Choroid plexus epithelial cell (primary cell): ENCODE measurements around the gene THSD7B.

Experiments used
- DNase-seq: peaks from one replicate; pipeline ENCODE4 v3.0.0-alpha.2; 2010; ENCODE audit warnings: low read depth
- H3K4me3 ChIP-seq: 2 replicates; pipeline ENCODE4 v1.5.1; 2011; ENCODE audit warnings: low read depth, mild to moderate bottlenecking, control low read depth, low read length, moderate library complexity
- CTCF ChIP-seq: conservative IDR thresholded peaks from 2 replicates; pipeline ENCODE4 v1.5.1; 2011; ENCODE audit warnings: low read depth, mild to moderate bottlenecking, control low read depth, inconsistent platforms, low read length, moderate library complexity

THSD7B gene

DNA sequence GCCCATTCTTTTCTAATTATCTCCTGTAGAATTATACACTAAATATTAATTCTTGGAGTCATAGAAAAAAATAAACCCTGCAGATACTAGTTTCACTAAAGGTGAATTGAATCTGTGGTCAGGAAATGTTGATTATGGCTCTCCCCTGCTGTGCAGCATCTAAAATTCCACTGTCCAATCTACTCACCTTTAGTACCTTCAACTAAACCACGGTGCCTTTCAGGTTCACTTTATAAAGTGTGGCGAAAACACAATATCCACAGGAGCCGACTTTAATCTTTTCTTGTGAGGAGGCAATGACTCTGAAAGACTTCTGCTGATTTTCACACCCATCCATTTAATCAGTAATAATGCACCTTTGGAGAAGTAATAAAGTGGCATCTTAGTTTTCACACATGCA is 402.3 kb downstream of the THSD7B start:
- DNase-seq = no peak
- H3K4me3 ChIP-seq = no peak overlapping the region
- TF ChIP-seq CTCF = no peak

DNA sequence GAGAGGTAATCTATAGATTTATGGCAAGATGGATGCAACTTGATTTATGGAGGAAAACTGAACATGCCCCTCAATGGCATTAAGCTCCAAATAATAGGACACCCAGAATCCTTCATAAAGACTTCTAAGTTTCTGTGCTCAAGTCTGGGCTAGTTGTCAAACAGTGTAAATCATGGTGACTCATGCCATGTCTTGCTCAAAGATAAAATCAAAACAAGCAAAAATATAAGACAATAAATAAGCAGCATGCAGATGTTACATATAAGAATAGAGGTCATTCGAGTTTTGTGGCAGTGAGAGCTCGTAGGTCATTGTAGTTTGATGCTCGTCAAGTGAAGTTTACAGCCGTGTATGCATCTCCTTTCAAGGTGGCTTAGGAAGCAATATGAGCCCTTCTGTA is 403.2 kb downstream of the THSD7B start:
- DNase-seq = peak; percentile 4
- TF ChIP-seq CTCF = no peak
- no peak overlapping the region for H3K4me3 ChIP-seq

DNA sequence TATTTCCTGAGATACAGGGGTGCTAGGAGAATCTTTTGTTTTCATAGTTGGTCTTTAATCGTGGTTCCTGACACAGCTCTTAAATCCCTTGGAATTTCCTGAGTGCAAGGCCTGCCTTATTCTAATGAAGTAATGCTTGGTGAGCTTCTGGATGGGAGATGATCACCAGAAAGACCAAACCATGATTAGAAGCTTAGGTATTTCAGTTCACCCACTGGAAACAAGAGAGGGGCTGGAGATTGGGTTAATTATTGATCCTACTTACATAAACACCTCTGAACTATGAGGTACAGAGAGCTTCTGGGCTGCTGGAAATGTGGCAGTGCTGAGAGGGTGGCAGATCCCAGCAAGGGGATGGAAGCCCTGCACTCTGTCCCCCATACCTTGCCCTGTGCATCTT is 406.8 kb downstream of the THSD7B start:
- no peak for TF ChIP-seq CTCF
- H3K4me3 ChIP-seq = no peak overlapping the region
- peak; percentile 2 for DNase-seq

DNA sequence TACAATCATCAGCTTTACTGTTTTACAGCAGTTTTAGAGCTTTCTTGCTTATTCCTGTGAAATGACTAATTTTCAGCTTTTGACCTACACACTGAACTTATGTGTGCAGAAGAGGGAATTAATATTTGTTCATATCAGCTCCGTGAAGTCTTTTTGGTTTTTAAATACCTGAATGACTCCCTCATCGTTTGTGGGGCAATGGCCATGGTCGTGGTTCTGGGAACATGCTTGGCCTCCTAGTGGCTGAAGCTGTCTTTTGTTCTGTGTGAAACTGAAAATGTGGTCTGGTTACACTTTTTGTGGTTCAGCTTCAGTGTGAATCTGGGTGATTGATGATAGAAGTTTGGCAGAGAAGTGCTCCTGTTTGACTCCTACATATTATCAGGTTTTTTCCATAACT is 408.1 kb downstream of the THSD7B start:
- peak; percentile 37 for TF ChIP-seq CTCF
- peak; percentile 63 for DNase-seq
- H3K4me3 ChIP-seq = no peak overlapping the region

DNA sequence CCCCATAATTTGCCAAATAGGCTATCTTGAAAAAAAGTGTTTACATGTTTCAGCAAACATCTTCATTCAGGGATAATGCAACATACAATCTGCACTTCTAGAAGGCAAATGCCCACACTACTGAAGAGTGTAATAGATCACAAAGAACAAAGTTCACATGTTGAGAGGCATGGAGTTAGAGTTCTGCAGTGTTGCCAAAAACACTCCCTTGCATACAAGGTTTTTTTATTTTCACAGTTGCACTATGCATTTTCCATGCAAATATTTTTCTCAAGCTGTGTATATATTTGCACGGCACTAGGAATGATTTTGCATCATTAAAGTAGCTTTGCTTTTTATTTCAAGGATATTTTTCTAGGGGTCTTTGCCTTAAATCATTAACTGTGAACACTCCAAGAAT is 409.9 kb downstream of the THSD7B start:
- no peak for DNase-seq
- no peak for TF ChIP-seq CTCF
- H3K4me3 ChIP-seq = no peak overlapping the region

GRCh38 chr2:137178951-137179377 is 413.6 kb downstream of the THSD7B start:
- peak; percentile 23 for DNase-seq
- H3K4me3 ChIP-seq = no peak overlapping the region
- TF ChIP-seq CTCF = no peak

DNA sequence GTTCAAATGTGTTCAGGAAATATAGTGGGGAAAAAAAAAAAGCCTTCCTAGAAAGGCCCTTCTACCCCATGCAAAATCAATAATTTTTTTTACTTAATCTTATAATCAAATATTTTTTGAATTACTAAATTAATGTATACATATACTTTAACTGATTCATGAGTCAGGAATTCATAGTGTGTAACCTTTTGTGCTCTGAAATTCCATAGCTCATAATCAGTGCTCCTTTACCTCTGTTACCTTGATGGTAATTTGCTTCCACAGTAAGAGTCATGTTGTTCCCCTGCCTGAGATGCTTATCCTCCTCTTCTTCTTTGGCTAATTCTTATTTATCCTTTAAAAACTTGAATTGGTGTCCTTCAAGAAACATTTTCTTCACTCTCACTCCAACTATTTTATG is 414.2 kb downstream of the THSD7B start:
- no peak for DNase-seq
- TF ChIP-seq CTCF = no peak
- no peak overlapping the region for H3K4me3 ChIP-seq
